ENCODE results near the gene ERC1. TPM values are rescaled to one million over a fixed set of nuclear protein-coding genes. Genes with fewer than 3 reads are reported as not detected.

The ERC1 gene
- polyA plus RNA-seq, 2 of the 4 experiments (the other 2 are of a cell fraction): 14.2 to 20.9 TPM

GRCh38 chr12:1456885-1457284 is 465.9 kb downstream of the ERC1 start:
- ChIA-PET CTCF (no interaction called here), POLR2A (no interaction called here)
- H3K4me3 ChIP-seq: no peak overlapping the region
- WGBS (ENCODE audit: missing lambda C conversion rate): 91% methylated on average over 7 of the region's 7 CpGs
- ATAC-seq: no peak
- H3K4me2 ChIP-seq: no peak overlapping the region
- no peak overlapping the region for H3K27ac ChIP-seq
- peaks cover 4% of the 10 kb centered on the region; the same call in 1 of the 3 replicates for H3K9me3 ChIP-seq
- H3K4me1 ChIP-seq: no peaks in the 10 kb centered on the region
- DNase-seq (ENCODE audit: low read depth in 1 of 2, low spot score in 1 of 2): no peak
- no peak for FAIRE-seq
- TF ChIP-seq ZSCAN20 (CRISPR knock-in tag; IDR thresholded peaks at IDR 0.05): no peak
- no peak for TF ChIP-seq HMGXB4 (CRISPR knock-in tag; IDR thresholded peaks at IDR 0.05; ENCODE audit: borderline replicate concordance)
- no peak for TF ChIP-seq ATOH8 (CRISPR knock-in tag; IDR thresholded peaks at IDR 0.05; ENCODE audit: low read depth)
- TF ChIP-seq HOXB13 (CRISPR knock-in tag; IDR thresholded peaks at IDR 0.05; ENCODE audit: low read depth): no peak
- no peak for TF ChIP-seq CBX2 (IDR thresholded peaks at IDR 0.05; ENCODE audit: borderline replicate concordance, low read depth)
- TF ChIP-seq POLR2A (IDR thresholded peaks at IDR 0.05; ENCODE audit: low read length): no peak
- TF ChIP-seq PHF8 (IDR thresholded peaks at IDR 0.05; ENCODE audit: borderline replicate concordance, low read depth): no peak
- no peak for TF ChIP-seq E2F6 (IDR thresholded peaks at IDR 0.05; ENCODE audit: borderline replicate concordance, low read depth)

- H3K4me3 ChIP-seq: no peak overlapping the region
- no peak overlapping the region for H3K4me2 ChIP-seq
- no peak for TF ChIP-seq GATA3 (IDR thresholded peaks at IDR 0.05; ENCODE audit: borderline replicate concordance)
- no peak for TF ChIP-seq POLR2AphosphoS2 (conservative IDR thresholded peaks at IDR 0.05; ENCODE audit: low read length)
- TF ChIP-seq SREBF2 (IDR thresholded peaks at IDR 0.05): no peak
- no peak for TF ChIP-seq RFX5 (IDR thresholded peaks at IDR 0.05)
- TF ChIP-seq KDM5A (IDR thresholded peaks at IDR 0.05): no peak
- TF ChIP-seq ATOH8 (CRISPR knock-in tag; IDR thresholded peaks at IDR 0.05; ENCODE audit: low read depth): no peak
- no peak for TF ChIP-seq NR3C1 (IDR thresholded peaks at IDR 0.05)
- no peak for TF ChIP-seq HOXB5 (CRISPR knock-in tag; IDR thresholded peaks at IDR 0.05)
- no peak for TF ChIP-seq ZNF302 (CRISPR knock-in tag; IDR thresholded peaks at IDR 0.05)
- TF ChIP-seq ZFP36 (IDR thresholded peaks at IDR 0.05; ENCODE audit: borderline replicate concordance, partially characterized antibody): no peak
- no peak for TF ChIP-seq CHD2 (IDR thresholded peaks at IDR 0.05; ENCODE audit: low read length, partially characterized antibody)
- TF ChIP-seq ELK1 (IDR thresholded peaks at IDR 0.05; ENCODE audit: low read depth, low read length): no peak
- TF ChIP-seq FOXS1 (CRISPR knock-in tag; IDR thresholded peaks at IDR 0.05): no peak
- no peak for TF ChIP-seq NPAS2 (CRISPR knock-in tag; IDR thresholded peaks at IDR 0.05; ENCODE audit: borderline replicate concordance)
- TF ChIP-seq HDAC2 (IDR thresholded peaks at IDR 0.05): no peak
- TF ChIP-seq PHF8 (IDR thresholded peaks at IDR 0.05; ENCODE audit: borderline replicate concordance, low read depth): no peak
- DNase-seq (ENCODE audit: low read depth in 1 of 2, low spot score in 1 of 2) (no peak), FAIRE-seq (no peak), ATAC-seq (no peak)
- H3K9me3 ChIP-seq: peaks cover 5% of the 10 kb centered on the region; the same call in 1 of the 3 replicates
- H3K27ac ChIP-seq: no peak overlapping the region
- ChIA-PET CTCF (interaction anchor here (0.9 kb wide), 1 partner anchor 13 kb away, joined by 3 read pairs; no protein-coding TSS in a partner anchor), POLR2A (no interaction called here)
- 95% methylated on average over 1 of the region's 1 CpG for WGBS (ENCODE audit: missing lambda C conversion rate)
- no peaks in the 10 kb centered on the region for H3K4me1 ChIP-seq
Observed at GRCh38 chr12:1457901-1458300, 466.9 kb downstream of the ERC1 start.
